ENCODE measurements around the gene TMPRSS11E.
"Not testable (repeated sequence)": the region's sequence is repeated elsewhere in the genome, so short reads cannot be mapped to it uniquely, and the experiment has no call there.

TMPRSS11E gene, protein sequence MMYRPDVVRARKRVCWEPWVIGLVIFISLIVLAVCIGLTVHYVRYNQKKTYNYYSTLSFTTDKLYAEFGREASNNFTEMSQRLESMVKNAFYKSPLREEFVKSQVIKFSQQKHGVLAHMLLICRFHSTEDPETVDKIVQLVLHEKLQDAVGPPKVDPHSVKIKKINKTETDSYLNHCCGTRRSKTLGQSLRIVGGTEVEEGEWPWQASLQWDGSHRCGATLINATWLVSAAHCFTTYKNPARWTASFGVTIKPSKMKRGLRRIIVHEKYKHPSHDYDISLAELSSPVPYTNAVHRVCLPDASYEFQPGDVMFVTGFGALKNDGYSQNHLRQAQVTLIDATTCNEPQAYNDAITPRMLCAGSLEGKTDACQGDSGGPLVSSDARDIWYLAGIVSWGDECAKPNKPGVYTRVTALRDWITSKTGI

DNA sequence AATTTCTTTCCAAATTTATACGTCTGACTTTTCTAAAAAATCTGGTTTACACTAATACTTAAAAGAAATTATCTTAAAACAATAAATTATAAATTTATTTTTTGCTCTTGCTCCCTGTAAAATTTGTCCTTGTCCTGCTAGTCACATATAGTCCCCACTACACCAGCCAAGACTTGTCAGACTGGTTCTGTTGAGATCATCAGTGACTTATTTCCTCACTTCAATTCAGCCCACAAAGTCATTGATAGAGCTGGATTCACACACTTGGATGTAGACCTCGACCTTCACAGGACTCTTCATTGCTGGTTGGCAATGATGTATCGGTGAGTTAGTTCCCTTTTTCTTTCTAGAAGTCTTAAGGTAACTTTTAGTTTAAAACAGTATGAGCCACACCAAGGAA lies at the start of gene TMPRSS11E:
TSS of gene TMPRSS11E (plus strand) at position 263 of the 400 bp plus-strand sequence. CDS start at position 313, 50 bp downstream.
- no peak for DNase-seq (ENCODE audit: low spot score)

DNA sequence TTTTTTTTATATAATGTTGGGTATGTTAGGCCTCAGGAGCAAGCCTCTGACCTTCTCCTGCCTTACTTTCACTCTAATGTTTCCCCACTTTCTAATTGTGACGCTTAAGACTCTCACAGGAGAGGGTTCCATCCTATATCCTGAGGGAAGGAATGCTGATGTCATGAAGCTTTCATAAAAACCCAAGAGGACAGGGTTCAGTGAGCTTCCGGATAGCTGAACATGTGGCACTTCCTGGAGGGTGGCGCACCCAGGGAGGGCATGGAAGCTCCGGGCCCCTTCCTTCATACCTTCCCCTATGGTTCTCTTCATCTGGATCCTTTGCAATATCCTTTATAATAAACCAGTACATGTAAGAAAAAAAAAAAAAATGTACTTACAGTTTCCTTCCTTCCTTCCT lies 48.0 kb upstream of the TMPRSS11E start:
- DNase-seq (ENCODE audit: low spot score): no peak

DNA sequence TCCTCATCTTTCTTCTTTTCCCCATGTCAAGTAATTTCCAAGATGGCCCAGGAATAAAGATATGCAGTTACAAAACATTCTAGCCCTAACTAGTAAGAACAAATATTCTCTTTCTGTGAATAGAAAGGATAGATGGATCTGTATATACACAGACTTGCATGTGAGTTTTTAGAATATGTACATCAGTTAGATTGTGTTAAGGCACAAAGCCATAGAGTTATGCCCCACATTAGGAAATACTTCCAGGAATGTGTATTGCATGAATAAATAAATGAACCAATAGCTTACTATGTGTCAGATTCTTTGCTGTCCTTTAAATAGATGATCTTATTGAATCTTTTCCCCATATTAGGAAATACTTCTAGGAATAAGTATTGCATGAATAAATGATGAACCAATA lies 46.0 kb upstream of the TMPRSS11E start:
- DNase-seq (ENCODE audit: low spot score): no peak

DNA sequence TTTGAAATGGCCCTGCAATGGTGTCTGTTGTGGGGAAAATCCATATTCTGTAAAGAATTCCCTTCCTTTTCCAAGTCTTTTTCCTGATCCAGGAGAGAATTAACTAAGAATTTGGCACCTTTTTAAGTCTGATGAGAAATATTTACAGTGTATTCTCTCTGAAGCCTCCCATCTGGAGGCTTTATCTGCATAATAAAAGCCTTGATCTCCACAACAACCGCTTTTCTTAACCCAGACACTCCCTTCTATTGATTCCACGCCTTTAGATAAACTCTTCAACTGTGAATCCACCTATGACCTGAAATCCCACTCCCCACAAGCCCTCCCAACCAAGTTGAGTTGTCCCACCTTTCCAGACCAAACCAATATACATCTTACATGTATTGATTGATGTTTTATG lies 43.1 kb upstream of the TMPRSS11E start:
- DNase-seq (ENCODE audit: low spot score): no peak

DNA sequence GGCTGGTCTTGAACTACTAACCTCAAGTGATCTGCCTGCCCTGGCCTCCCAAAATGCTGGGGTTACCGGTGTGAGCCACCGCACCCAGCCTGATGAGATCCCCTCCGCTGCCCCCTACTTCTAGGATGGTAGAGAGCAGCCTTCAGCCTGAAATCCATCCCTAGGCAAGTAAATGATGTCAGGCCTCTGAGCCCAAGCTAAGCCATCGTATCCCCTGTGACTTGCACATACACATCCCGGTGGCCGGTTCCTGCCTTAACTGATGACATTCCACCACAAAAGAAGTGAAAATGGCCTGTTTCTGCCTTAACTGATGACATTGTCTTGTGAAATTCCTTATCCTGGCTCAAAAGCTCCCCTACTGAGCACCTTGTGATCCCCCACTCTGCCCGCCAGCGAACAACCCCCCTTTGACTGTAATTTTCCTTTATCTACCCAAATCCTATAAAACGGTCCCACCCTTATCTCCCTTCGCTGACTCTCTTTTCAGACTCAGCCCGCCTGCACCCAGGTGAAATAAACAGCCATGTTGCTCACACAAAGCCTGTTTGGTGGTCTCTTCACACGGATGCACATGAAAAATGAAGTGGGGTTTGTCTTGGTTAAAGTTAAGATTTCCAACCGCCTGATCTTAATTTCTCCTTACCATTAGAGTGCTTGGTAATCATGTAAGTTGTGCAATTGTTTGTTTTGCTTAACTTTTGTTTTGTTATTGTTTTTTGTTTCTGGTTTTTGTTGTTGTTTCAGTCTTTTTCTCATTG lies 41.4 kb upstream of the TMPRSS11E start:
- DNase-seq (ENCODE audit: low spot score): not testable (repeated sequence)

DNA sequence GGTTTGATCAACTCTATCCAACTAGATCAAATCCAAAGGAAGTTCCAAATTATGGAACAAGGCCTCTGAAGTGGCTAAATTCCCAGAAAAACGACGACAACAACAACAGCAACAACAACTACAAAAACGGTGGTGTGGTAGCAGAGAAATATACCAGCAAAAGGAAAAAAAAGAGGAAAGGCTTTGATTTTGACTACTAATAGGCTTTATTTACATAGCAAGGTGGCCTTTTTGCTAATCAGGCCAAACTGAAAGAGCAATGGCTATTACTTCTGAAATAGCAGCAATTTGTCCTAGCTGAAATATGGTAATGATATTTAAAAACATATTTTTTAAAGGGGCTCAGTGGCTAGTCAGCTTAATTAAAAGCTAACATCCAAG lies 40.8 kb upstream of the TMPRSS11E start:
- DNase-seq (ENCODE audit: low spot score): no peak

DNA sequence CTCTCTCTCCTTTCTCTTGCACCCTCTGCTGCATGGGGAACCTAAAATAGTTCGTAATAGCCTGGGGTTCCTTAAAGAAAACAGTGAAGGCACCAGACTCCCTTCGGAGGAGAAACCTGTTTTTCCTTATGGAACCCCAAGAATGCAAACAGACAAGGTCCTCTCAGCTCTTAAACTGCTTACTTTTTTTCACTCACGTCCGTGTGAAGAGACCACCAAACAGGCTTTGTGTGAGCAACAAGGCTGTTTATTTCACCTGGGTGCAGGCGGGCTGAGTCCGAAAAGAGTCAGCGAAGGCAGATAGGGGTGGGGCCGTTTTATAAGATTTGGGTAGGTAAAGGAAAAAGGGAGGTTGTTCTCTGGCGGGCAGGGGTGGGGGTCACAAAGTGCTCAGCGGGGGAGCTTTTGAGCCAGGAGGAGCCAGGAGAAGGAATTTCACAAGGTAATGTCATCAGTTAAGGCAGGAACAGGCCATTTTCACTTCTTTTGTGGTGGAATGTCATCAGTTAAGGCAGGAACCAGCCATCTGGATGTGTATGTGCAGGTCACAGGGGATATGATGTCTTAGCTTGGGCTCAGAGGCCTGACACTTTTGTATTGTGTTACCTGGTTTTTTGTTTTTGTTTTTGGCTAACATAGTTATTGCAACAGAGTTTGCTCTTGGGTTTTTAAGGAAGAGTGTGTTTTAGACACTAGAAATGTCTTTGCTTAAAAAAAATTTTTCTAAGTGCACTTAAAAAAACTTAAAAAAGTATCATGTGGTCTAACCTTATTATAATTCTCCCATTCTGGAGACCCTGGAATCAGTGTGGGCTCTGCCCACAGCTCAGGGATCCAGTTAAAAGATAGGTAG lies 40.0 kb upstream of the TMPRSS11E start:
- not testable (repeated sequence) for DNase-seq (ENCODE audit: low spot score)

DNA sequence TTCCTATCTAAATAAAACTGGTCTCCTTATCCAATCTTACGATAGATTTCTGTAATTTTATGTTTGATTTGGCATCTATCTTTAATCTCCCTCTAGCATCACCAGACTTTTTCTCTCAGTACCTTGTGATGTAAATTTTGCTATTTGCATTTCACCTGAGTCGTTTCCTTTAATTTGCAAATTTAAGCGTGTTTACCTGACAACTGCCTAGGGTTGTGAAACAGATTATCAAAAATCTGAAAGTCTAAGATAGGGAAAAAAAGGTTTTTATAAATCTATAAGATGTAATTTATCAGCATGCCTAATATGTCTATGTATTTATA lies 39.4 kb upstream of the TMPRSS11E start:
- DNase-seq (ENCODE audit: low spot score): no peak

DNA sequence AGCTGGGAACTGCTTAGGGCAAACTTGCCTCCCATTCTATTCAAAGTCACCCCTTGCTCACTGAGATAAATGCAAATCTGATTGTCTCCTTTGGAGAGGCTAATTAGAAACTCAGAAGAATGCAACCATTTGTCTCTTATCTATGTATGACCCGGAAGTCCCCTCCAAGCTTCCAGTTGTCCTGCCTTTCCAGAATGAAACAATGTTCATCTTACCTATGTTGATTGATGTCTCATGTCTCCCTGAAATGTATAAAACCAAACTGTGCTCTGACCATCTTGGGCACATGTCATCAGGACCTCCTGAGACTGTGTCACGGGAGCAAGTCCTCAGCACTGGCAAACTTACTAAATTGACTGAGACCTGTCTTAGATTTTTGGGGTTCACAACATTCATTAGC lies 37.1 kb upstream of the TMPRSS11E start:
- no peak for DNase-seq (ENCODE audit: low spot score)

DNA sequence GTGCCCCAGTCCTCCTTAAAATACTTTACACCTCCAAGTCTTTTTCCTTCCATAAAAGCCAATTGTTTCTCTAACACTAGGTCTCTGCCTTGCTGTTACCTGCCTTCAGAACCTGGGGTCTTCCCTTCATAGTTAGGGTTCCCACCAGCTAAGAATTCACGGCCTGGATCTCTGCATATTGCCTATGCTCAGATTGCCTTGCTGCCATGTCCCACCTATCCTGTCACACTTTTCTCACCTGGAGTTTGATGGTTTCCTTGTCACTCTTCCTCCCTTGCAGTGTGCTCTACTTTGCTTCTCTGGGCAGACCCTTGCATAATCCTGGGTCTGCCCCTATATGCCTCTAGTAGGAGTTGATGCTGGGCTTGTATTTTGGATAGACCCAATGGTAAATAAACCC lies 36.6 kb upstream of the TMPRSS11E start:
- no peak for DNase-seq (ENCODE audit: low spot score)

DNA sequence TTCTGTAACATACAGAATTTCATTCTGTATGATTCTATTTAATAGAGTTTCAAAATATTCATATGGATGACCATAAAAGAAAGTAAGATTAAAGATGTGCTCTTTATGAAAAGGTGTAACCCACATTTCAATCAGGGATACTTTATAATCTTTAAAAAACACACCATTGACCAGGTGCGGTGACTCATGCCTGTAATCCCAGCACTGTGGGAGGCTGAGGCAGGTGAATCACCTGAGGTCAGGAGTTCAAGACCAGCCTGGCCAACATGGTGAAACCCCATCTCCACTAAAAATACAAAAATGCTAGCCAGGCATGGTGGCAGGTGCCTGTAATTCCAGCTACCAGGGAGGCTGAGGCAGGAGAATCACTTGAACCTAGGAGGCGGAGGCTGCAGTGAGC lies 35.2 kb upstream of the TMPRSS11E start:
- not testable (repeated sequence) for DNase-seq (ENCODE audit: low spot score)

DNA sequence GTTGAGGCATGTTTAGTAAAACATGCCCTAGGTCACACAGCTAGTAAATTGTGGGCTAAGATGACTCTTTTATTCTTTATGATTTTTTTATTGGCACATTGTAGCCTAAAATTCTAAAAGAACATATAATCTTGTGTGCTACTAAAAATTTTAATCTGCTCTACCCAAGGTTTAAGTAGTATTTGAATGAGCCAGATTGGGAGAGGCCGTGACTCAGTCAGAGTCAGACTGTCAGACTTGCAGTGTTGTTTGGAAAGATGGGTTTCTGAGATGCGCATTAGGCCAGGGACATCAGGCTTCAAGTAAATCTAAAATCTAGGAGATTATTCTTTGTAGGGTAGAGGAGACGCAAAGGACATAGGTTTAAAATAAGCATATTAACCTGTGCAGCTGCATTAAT lies 30.7 kb upstream of the TMPRSS11E start:
- no peak for DNase-seq (ENCODE audit: low spot score)

DNA sequence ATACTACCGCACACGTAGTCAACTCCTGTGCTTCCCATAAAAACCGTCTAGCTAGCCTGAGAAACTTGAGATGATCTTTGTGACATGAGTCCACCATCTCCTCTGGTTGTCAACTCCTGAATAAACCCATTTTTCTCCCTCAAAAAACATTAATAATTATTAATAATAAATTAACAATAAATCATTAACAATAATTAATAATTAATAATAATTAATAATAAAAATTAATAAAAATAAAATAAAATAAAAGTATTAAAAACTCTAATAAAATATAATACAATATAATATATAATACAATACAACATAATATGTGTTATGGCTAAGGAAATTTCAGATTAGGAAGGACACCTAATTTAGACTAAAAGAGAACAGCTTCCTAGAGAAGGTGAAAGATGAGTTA lies 20.7 kb upstream of the TMPRSS11E start:
- no peak for DNase-seq (ENCODE audit: low spot score)

DNA sequence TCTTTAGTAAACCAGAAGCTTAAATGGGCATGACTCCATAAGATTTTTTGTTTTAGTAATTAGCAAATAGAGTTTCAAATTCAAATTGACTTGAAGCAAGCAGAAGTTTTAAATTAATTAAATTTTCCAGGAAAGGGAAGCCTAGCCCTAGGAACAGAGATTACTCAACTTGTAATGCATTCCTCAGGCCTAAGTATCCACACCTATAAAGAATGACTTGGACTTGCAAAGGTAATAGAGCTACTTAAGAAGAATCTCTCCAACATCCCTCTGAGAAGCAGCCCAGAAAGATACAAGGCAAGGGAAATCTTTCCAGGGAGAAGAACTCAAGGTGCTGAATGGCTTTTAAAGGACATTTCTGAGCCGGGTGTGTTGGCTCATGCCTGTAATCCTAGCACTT lies 16.9 kb upstream of the TMPRSS11E start:
- DNase-seq (ENCODE audit: low spot score): no peak

DNA sequence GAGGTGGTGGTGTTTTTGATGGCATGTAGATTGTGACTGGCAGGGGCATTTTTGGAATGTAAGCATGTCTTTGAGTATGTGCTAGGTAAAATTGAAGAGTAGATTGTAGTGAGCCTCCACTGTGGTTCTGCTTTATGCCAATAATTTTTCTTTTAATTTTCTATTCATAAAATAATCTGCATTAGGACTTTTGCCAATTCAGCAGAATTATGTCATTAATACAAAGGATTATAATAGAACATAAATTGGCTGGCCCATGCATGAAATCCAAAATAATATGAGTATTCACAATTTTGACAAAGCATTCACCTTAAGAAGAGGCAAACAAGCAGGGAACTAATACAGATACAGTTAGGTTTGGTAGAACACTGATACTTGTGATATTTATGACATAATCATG lies 14.9 kb upstream of the TMPRSS11E start:
- DNase-seq (ENCODE audit: low spot score): no peak

DNA sequence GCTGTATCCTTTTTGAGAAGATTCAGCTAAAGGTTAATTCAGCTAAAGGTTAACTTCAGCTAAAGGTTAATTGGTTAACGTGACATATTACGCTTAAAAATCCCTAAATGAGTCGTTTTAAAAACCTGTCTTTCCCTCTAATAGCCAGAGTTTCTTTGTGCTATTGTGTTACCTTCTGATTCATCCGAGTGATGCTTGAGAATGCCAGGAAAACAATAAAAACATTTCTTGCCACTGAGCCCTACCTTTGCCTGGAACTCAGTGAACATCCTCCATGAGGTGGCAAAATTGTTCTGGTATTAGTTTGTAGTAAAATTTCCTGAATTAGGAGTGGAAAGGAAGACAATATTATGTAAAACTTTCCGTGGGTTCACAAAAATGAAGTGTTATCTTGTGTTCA lies 13.7 kb upstream of the TMPRSS11E start:
- no peak for DNase-seq (ENCODE audit: low spot score)

DNA sequence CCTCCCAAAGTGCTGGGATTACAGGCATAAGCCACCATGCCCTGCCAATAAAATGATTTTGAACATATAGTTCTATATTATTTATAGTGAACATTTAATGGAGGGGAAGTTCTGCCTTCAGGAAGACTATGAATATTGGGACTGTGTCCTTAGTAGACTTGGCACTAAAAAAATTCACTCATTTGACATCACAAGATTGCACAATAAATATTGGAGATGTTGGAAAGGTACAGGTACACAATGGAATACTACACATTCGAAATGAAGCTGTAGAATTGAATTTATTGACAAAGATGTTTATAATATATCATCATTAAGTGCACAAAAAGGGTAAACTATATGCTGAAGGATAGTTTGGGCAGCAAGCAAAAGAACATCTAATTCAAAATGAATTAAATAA lies 13.0 kb upstream of the TMPRSS11E start:
- DNase-seq (ENCODE audit: low spot score): no peak

DNA sequence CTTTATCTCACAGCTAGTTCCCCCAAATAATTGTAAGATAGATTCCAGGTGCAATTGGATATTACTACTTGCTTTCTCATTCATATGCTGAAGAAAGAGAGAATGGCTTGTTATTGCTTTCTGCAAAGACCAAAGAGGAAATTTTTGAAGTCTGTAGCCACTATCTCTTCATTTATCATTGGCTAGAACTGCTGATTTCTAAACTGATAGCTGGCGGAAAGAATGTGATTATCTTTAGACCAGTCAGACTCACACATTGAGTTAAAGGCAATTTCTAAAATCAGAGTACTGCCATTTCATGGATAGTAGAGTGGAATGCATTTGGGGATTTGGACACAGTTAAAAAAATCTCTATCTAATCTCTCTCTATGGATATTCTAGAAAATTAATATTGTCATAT lies 12.4 kb upstream of the TMPRSS11E start:
- DNase-seq (ENCODE audit: low spot score): no peak

DNA sequence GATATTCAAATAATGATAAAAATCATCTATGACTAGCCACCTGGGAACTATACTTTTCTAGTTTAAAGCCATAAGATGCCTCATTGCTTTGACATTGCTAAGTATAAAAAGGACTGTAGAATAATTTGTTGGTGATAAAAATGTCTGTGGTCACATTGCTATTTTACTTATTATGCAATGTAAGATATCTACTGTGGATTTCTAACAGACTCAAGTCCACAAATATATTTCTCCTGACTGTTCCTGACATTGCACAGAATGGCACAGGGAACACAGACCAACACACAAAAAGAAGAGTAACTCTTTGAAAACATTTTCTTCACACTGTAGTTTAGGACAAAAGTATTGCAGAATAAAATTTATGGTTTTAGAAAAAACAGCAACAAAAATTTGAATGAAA lies 2.2 kb upstream of the TMPRSS11E start:
- DNase-seq (ENCODE audit: low spot score): no peak

DNA sequence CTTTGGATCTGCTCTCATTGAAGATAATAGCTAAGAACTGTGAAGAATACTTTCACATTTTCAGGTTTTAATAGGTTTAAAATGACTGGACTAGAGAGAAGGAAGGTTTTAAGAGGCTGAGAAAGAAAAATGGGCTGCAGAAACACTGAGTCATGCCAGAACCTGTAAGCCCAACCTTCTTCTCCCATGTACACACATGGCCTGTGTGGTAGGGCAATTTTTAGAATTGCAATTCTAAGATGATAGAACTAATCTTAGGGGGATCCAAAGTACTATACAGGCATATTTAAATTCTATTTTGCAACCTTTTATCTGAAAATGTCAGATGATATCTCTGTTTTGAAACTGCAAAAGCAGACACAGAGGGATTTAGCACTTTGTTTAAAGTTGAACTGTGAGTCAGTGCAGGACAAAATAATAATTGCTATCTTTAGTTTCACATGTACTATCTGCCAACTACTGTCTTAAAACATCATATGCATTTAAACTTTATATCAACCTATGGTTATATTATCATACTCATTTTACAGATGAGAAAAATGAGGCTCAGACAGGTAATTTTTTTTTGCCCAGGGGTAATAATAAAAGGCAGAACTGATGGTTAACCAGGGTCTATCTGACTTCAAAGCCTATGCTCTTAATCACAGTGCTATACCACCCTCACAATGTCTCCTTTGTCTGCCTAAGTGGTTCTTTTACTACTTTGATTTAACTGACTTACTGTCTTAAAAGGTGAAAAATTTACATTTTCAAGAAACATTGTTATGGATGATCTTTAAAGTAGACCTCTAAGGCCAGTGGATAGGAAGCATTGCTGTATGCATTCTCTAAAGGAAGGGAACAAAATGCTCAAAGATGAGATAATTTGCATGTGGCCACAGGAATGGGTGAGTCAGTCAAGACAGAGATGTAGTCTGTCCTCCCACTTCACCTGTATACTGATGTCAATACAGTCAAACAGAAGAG lies 4.3 kb downstream of the TMPRSS11E start:
- DNase-seq (ENCODE audit: low spot score): no peak

DNA sequence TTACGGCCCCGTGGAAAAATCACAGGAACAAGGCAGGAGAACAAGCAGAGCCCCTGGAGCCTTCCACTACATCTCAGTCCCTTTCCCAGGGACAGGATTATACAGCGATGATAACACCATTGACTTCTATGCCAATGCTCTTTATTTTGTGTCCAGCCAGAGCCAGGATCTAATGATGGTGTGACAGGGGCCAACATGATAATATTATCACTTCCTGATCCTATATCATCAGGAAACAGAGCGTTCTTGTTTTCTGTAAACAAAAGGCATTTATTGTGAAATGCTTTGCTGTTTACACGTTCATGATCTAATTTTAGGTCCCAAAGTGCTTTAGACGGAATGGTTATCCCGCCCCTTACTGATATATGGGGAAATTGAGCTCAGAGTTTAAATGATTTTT lies 12.8 kb downstream of the TMPRSS11E start:
- no peak for DNase-seq (ENCODE audit: low spot score)

DNA sequence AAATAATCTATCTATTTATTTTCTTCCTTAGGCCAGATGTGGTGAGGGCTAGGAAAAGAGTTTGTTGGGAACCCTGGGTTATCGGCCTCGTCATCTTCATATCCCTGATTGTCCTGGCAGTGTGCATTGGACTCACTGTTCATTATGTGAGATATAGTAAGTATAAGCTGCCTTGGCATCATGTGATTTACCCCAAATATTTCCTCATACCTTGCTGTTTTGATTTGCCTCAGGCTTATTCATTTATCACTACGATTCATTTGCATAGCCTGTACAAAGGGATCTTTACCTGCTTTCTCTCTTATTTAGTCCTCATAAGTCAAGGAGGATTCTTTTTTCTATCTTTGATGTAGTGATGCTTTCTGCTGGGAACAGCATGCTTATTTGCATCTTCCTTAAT lies 14.5 kb downstream of the TMPRSS11E start:
- no peak for DNase-seq (ENCODE audit: low spot score)
